Activated CD4-positive, alpha-beta T cell treated with anti-CD3 and anti-CD28 coated beads for 36 hours (primary cell): Measurements from ENCODE around the gene NDUFAF3. TPM values are rescaled to one million over a fixed set of nuclear protein-coding genes. Genes with fewer than 3 reads are reported as not detected.

Experiments used
- ATAC-seq: fragments of 200-7000 bp; cut with Tn5 transposase; one replicate; pipeline ENCODE4 v1.10.0; 2021; ENCODE audit warnings: mild to moderate bottlenecking, moderate library complexity
- CTCF ChIA-PET: fragments of 350-600 bp; sonication (Branson Sonifier 250); formaldehyde crosslinking; loops from one replicate; lab custom pipeline; 2021; ENCODE audit warnings: antibody characterized with exemption; lab: Charles Lee
- POLR2A ChIA-PET: fragments of 350-600 bp; sonication (Branson Sonifier 250); formaldehyde crosslinking; loops from one replicate; lab custom pipeline; 2021; ENCODE audit warnings: antibody characterized with exemption, inconsistent platforms; lab: Charles Lee
- DNase-seq: peaks from one replicate; pipeline ENCODE4 v3.0.0-alpha.2; 2020
- H3K27ac Mint-ChIP-seq: one replicate; pipeline ENCODE4 v1.8.0; 2021; ENCODE audit warnings: mixed read lengths
- H3K27me3 Mint-ChIP-seq: one replicate; pipeline ENCODE4 v1.8.0; 2021; ENCODE audit warnings: mixed read lengths
- H3K36me3 Mint-ChIP-seq: one replicate; pipeline ENCODE4 v1.8.0; 2021; ENCODE audit warnings: low read depth, mixed read lengths
- H3K4me1 Mint-ChIP-seq: one replicate; pipeline ENCODE4 v1.8.0; 2021; ENCODE audit warnings: mixed read lengths
- H3K4me3 Mint-ChIP-seq: one replicate; pipeline ENCODE4 v1.8.0; 2021; ENCODE audit warnings: mild to moderate bottlenecking, moderate library complexity, mixed read lengths
- H3K9me3 Mint-ChIP-seq: one replicate; pipeline ENCODE4 v1.8.0; 2021; ENCODE audit warnings: low read depth, mixed read lengths
- intact Hi-C, 2 experiments: fragments of 100-400 bp; cut with DNase I in 1 of 2; cut with micrococcal nuclease in 1 of 2; formaldehyde crosslinking; loops; one replicate each; pipeline versions ENCODE4 v1.14.2 to v1.15.1; 2022 to 2024; cut with DNase I, micrococcal nuclease
- total RNA-seq, 2 experiments: library from RNA; stranded (reverse); gene quantifications; one replicate each; pipeline ENCODE4 v1.2.3, GENCODE V29; 2021

NDUFAF3 gene
- total RNA-seq, 2 experiments from 2014 or later, result 90.8 to 108 TPM

GRCh38 chr3:48999085-48999858, 22.6 kb upstream of the NDUFAF3 start:
- peaks cover 8% of the 10 kb centered on the region for H3K36me3 Mint-ChIP-seq
- no peaks in the 10 kb centered on the region for H3K9me3 Mint-ChIP-seq
- H3K4me1 Mint-ChIP-seq, result peaks cover 4% of the 10 kb centered on the region
- H3K27ac Mint-ChIP-seq, result no peak overlapping the region
- H3K4me3 Mint-ChIP-seq, result no peak overlapping the region
- POLR2A ChIA-PET, result no interaction called here
- no peaks in the 10 kb centered on the region for H3K27me3 Mint-ChIP-seq
- DNase-seq, result no peak
- intact Hi-C loops, result no loop called here
- no peak for ATAC-seq
- CTCF ChIA-PET, result interaction anchor here (0.6 to 1.3 kb wide), 2 partner anchors 8 to 706 kb away, joined by 4 read pairs; partner anchors contain the start of gene WDR6

GRCh38 chr3:49001155-49001554, 20.8 kb upstream of the NDUFAF3 start:
- Mint-ChIP-seq H3K9me3 (no peaks in the 10 kb centered on the region), H3K27ac (peak overlapping the region; percentile 26), H3K36me3 (no peaks in the 10 kb centered on the region), H3K27me3 (no peaks in the 10 kb centered on the region), H3K4me3 (no peak overlapping the region), H3K4me1 (no peaks in the 10 kb centered on the region)
- ChIA-PET POLR2A (no interaction called here), CTCF (interaction anchor here (0.6 to 1.0 kb wide), 3 partner anchors 11 to 158 kb away, joined by 3 to 4 read pairs (median 3); partner anchors contain the start of gene P4HTM)
- ATAC-seq (no peak), DNase-seq (no peak)
- intact Hi-C loops, result no loop called here

- Mint-ChIP-seq H3K36me3 (peaks cover 10% of the 10 kb centered on the region), H3K9me3 (no peaks in the 10 kb centered on the region), H3K4me1 (peaks cover 16% of the 10 kb centered on the region), H3K27me3 (no peaks in the 10 kb centered on the region), H3K4me3 (no peak overlapping the region), H3K27ac (no peak overlapping the region)
- ChIA-PET POLR2A (no interaction called here), CTCF (interaction anchor here (0.6 to 5.9 kb wide), 3 partner anchors 16 to 560 kb away, joined by 3 to 61 read pairs (median 3); partner anchors contain the start of gene P4HTM)
- ATAC-seq (no peak), DNase-seq (peak; percentile 40)
- intact Hi-C loops, result loop anchor here in 1 of 2 experiments (5.0 kb wide), 2 partner anchors 408 to 532 kb away; partner anchors contain the start of genes RHOA and TCTA
These were observed 17.3 kb upstream of the NDUFAF3 start for GRCh38 chr3:49004352-49005302.

GRCh38 chr3:49005303-49005680, 16.6 kb upstream of the NDUFAF3 start:
- DNase-seq (no peak), ATAC-seq (no peak)
- peaks cover 10% of the 10 kb centered on the region for H3K36me3 Mint-ChIP-seq
- no peak overlapping the region for H3K27ac Mint-ChIP-seq
- peaks cover 16% of the 10 kb centered on the region for H3K4me1 Mint-ChIP-seq
- no peaks in the 10 kb centered on the region for H3K9me3 Mint-ChIP-seq
- H3K27me3 Mint-ChIP-seq, result no peaks in the 10 kb centered on the region
- H3K4me3 Mint-ChIP-seq, result no peak overlapping the region
- intact Hi-C loops, result loop anchor here in 1 of 2 experiments (5.0 kb wide), 2 partner anchors 407 to 533 kb away; partner anchors contain the start of genes RHOA and TCTA
- ChIA-PET CTCF (interaction anchor here (0.8 to 5.9 kb wide), 2 partner anchors 17 to 89 kb away, joined by 3 to 61 read pairs; partner anchors contain the start of gene P4HTM), POLR2A (no interaction called here)

GRCh38 chr3:49005998-49006397, 15.9 kb upstream of the NDUFAF3 start:
- Mint-ChIP-seq H3K36me3 (peaks cover 10% of the 10 kb centered on the region), H3K4me3 (peak overlapping the region; percentile 100), H3K27ac (no peak overlapping the region), H3K9me3 (no peaks in the 10 kb centered on the region), H3K4me1 (peaks cover 16% of the 10 kb centered on the region), H3K27me3 (no peaks in the 10 kb centered on the region)
- DNase-seq (no peak), ATAC-seq (no peak)
- intact Hi-C loops, result loop anchor here in 1 of 2 experiments (5.0 kb wide), 2 partner anchors 406 to 534 kb away; partner anchors contain the start of genes RHOA and TCTA
- POLR2A ChIA-PET, result interaction anchor here (1.6 to 2.0 kb wide), 2 partner anchors 88 to 533 kb away, joined by 3 to 21 read pairs; partner anchors contain the start of gene QRICH1
- CTCF ChIA-PET, result interaction anchor here (0.7 to 5.9 kb wide), 3 partner anchors 17 to 89 kb away, joined by 3 to 61 read pairs (median 3); partner anchors contain the start of gene P4HTM

- H3K27ac Mint-ChIP-seq, result peak overlapping the region; percentile 100
- ATAC-seq, result no peak
These were observed 15.4 kb upstream of the NDUFAF3 start for GRCh38 chr3:49006408-49007067.

GRCh38 chr3:49007068-49007770, 14.7 kb upstream of the NDUFAF3 start, which contains the start of gene WDR6:
TSS of gene WDR6 (plus strand) at chr3:49007391. CDS start at chr3:49007432, 41 bp downstream.
- H3K9me3 Mint-ChIP-seq, result no peaks in the 10 kb centered on the region
- ChIA-PET POLR2A (interaction anchor here (0.5 to 3.7 kb wide), 19 partner anchors 13 to 819 kb away, joined by 3 to 102 read pairs (median 4); partner anchors contain the start of genes ARIH2, CDC25A, DAG1 and DALRD3), CTCF (interaction anchor here (0.6 to 5.9 kb wide), 16 partner anchors 9 to 1330 kb away, joined by 3 to 61 read pairs (median 4); partner anchors contain the start of genes DALRD3, IMPDH2, IP6K2 and KLHDC8B)
- ATAC-seq (peak; percentile 90), DNase-seq (peak; percentile 99)
- intact Hi-C loops, result loop anchor here (1.0 to 5.0 kb wide), 16 partner anchors 14 to 667 kb away; partner anchors contain the start of genes APEH (in 1 of the 2), ARIH2 (in 1 of the 2), CCDC71 (in 1 of the 2) and DAG1 (in 1 of the 2)
- peaks cover 10% of the 10 kb centered on the region for H3K36me3 Mint-ChIP-seq
- peaks cover 16% of the 10 kb centered on the region for H3K4me1 Mint-ChIP-seq
- H3K4me3 Mint-ChIP-seq, result peak within 1 kb of the TSS; percentile 100
- no peaks in the 10 kb centered on the region for H3K27me3 Mint-ChIP-seq
- H3K27ac Mint-ChIP-seq, result peak within 1 kb of the TSS; percentile 100

More at GRCh38 chr3:49006408-49007067, 15.4 kb upstream of the NDUFAF3 start:
- Mint-ChIP-seq H3K36me3 (peaks cover 10% of the 10 kb centered on the region), H3K27me3 (no peaks in the 10 kb centered on the region), H3K4me1 (peaks cover 16% of the 10 kb centered on the region), H3K4me3 (peak overlapping the region; percentile 100), H3K9me3 (no peaks in the 10 kb centered on the region)
- ChIA-PET POLR2A (interaction anchor here (0.6 to 3.7 kb wide), 16 partner anchors 14 to 818 kb away, joined by 3 to 102 read pairs (median 4); partner anchors contain the start of genes ARIH2, CDC25A, DAG1 and DALRD3), CTCF (interaction anchor here (0.6 to 5.9 kb wide), 15 partner anchors 8 to 1331 kb away, joined by 3 to 61 read pairs (median 3); partner anchors contain the start of genes DALRD3, IMPDH2, IP6K2 and KLHDC8B)
- intact Hi-C loops, result loop anchor here (1.0 to 5.0 kb wide), 16 partner anchors 15 to 668 kb away; partner anchors contain the start of genes APEH (in 1 of the 2), ARIH2 (in 1 of the 2), CCDC71 (in 1 of the 2) and DAG1 (in 1 of the 2)
- no peak for DNase-seq

- Mint-ChIP-seq H3K27me3 (no peaks in the 10 kb centered on the region), H3K27ac (peak overlapping the region; percentile 100), H3K4me1 (peaks cover 16% of the 10 kb centered on the region), H3K4me3 (peak overlapping the region; percentile 100), H3K9me3 (no peaks in the 10 kb centered on the region), H3K36me3 (peaks cover 10% of the 10 kb centered on the region)
- ATAC-seq (peak; percentile 73), DNase-seq (peak; percentile 94)
- intact Hi-C loops, result loop anchor here (1.0 to 5.0 kb wide), 16 partner anchors 13 to 666 kb away; partner anchors contain the start of genes APEH (in 1 of the 2), ARIH2 (in 1 of the 2), CCDC71 (in 1 of the 2) and DAG1 (in 1 of the 2)
- ChIA-PET CTCF (interaction anchor here (0.6 to 5.9 kb wide), 11 partner anchors 9 to 572 kb away, joined by 3 to 61 read pairs (median 5); partner anchors contain the start of genes IMPDH2, NDUFAF3 and P4HTM), POLR2A (interaction anchor here (0.5 to 3.7 kb wide), 11 partner anchors 12 to 535 kb away, joined by 3 to 102 read pairs (median 4); partner anchors contain the start of genes ARIH2, DALRD3, IMPDH2 and NDUFAF3)
These were observed 14.0 kb upstream of the NDUFAF3 start for GRCh38 chr3:49007771-49008528.
